NT2/D1 (cell line): Measurements from ENCODE around the gene PTPN12.

Experiments used
- SUZ12 ChIP-seq: IDR thresholded peaks from 2 replicates; pipeline ENCODE4 v1.6.1; 2011; ENCODE audit not compliant: insufficient read length, insufficient read depth; ENCODE audit errors: extremely low read depth
- YY1 ChIP-seq: IDR thresholded peaks from 2 replicates; pipeline ENCODE4 v1.6.1; 2011; ENCODE audit not compliant: insufficient read length, insufficient read depth

DNA sequence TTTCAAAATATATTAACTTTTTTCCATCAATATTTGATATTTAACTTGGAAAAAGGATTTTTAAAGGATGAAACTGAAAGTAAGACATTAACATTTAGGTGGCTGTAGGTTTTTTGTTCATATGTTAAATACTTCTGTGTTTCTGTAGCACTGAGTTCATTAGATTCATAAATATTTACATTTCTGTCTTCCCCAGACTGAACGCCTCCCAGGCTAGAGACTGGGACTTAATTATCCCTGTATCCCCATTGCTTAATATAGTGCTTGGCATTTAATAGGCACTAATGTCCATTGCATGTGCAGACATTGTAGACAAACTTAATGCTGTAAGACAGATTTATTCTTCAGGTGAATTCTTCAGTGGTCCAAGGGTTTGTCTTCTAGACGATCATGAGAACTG lies 7.4 kb downstream of the PTPN12 start:
- TF ChIP-seq YY1 (no peak), SUZ12 (no peak)
